Measurements from ENCODE around the gene SERPINA12. TPM values are rescaled to one million over a fixed set of nuclear protein-coding genes. Genes with fewer than 3 reads are reported as not detected.

Gene SERPINA12
- total RNA-seq, 2 experiments from 2014 or later, result not detected

DNA sequence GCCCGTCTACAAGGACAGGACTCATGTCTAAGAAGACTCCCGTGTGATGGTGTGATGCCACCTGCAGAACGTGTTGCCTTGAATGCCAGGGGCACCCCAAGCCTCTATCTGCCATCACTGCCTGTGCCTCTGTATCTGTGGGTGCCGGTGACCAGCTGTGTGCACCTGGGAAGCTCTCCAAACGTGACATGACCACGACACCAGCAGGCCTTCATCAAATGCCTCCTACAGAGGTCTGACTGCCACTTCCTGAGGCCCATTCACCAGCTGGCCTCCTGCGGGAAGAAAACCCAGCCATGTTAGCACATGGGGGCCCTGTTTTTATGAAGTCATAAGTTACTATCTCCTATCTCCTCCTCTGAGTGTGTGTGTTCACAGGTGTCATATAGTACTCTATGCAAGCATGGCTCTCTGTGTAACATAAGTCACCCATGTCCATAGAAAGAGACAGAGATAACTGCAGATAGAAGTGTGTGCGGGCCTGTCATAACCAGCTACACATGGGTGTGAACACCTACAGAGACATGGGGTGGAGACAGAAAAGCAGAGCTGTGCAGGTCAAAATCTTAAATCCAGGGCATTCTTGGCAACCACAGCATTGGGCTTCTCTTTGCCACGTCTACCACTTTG is 33.7 kb upstream of the SERPINA12 start:
- H3K4me1 Mint-ChIP-seq, result no peaks in the 10 kb centered on the region
- POLR2A ChIA-PET, result no interaction called here
- H3K4me3 Mint-ChIP-seq, result no peak overlapping the region
- no peaks in the 10 kb centered on the region for H3K9me3 Mint-ChIP-seq
- ATAC-seq (ENCODE audit: low read depth), result no peak
- H3K27ac Mint-ChIP-seq, result no peak overlapping the region
- DNase-seq, result no peak
- no peaks in the 10 kb centered on the region for H3K36me3 Mint-ChIP-seq
- no peaks in the 10 kb centered on the region for H3K27me3 Mint-ChIP-seq

- no peak overlapping the region for H3K4me3 Mint-ChIP-seq
- H3K9me3 Mint-ChIP-seq, result no peaks in the 10 kb centered on the region
- ATAC-seq (ENCODE audit: low read depth) (no peak), DNase-seq (no peak)
- POLR2A ChIA-PET, result no interaction called here
- H3K36me3 Mint-ChIP-seq, result no peaks in the 10 kb centered on the region
- H3K4me1 Mint-ChIP-seq, result no peaks in the 10 kb centered on the region
- no peaks in the 10 kb centered on the region for H3K27me3 Mint-ChIP-seq
- no peak overlapping the region for H3K27ac Mint-ChIP-seq
Measured at GRCh38 chr14:94542111-94542810, 33.0 kb upstream of the SERPINA12 start.

GRCh38 chr14:94541234-94541975 is 32.1 kb upstream of the SERPINA12 start:
- Mint-ChIP-seq H3K4me1 (no peaks in the 10 kb centered on the region), H3K27me3 (no peaks in the 10 kb centered on the region), H3K27ac (no peak overlapping the region), H3K4me3 (no peak overlapping the region), H3K36me3 (no peaks in the 10 kb centered on the region), H3K9me3 (no peaks in the 10 kb centered on the region)
- DNase-seq (no peak), ATAC-seq (ENCODE audit: low read depth) (no peak)
- POLR2A ChIA-PET, result no interaction called here

- Mint-ChIP-seq H3K27me3 (no peaks in the 10 kb centered on the region), H3K4me3 (no peak overlapping the region), H3K4me1 (no peaks in the 10 kb centered on the region), H3K9me3 (no peaks in the 10 kb centered on the region), H3K36me3 (no peaks in the 10 kb centered on the region), H3K27ac (no peak overlapping the region)
- ATAC-seq (ENCODE audit: low read depth) (no peak), DNase-seq (no peak)
- POLR2A ChIA-PET, result no interaction called here
Measured at GRCh38 chr14:94540031-94540794, 30.9 kb upstream of the SERPINA12 start.

- H3K36me3 Mint-ChIP-seq, result no peaks in the 10 kb centered on the region
- DNase-seq (no peak), ATAC-seq (ENCODE audit: low read depth) (no peak)
- POLR2A ChIA-PET, result no interaction called here
- no peaks in the 10 kb centered on the region for H3K4me1 Mint-ChIP-seq
- H3K4me3 Mint-ChIP-seq, result no peak overlapping the region
- H3K9me3 Mint-ChIP-seq, result no peaks in the 10 kb centered on the region
- no peaks in the 10 kb centered on the region for H3K27me3 Mint-ChIP-seq
- no peak overlapping the region for H3K27ac Mint-ChIP-seq
Measured at GRCh38 chr14:94539181-94539580, 29.9 kb upstream of the SERPINA12 start.

DNA sequence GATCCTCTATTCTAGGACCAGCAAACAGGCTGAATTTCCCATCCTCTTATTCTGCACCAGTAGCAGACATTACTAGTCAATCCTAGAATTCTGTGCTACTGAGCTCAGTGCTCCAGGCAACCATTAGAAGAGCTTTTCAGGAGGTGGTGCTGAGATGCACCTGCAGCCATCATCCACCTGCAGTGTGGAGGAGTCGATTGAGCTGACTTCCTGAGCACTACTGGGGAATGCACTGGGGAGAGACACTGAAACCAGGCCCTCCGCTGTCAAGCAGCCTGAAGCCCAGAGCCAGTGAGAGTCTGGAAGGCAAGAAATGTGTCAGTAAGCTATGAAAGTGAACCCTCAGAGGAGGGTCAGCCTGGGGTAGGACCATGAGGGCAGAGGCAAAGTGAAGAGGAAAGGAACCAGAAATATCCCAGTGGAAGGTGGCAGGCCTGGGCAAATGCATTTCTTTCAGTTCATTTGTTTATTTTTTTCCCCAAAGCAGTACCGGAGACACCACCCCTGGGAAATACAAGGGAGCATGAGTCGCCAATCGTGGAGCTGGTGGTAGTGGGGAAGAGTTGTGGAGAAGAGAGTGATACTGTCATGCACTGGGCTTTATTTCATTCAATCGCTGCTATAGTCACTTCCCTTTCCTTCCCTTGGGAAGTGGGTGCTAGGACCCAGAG is 28.9 kb upstream of the SERPINA12 start:
- DNase-seq (no peak), ATAC-seq (ENCODE audit: low read depth) (no peak)
- Mint-ChIP-seq H3K4me3 (no peak overlapping the region), H3K36me3 (no peaks in the 10 kb centered on the region), H3K27ac (no peak overlapping the region), H3K27me3 (no peaks in the 10 kb centered on the region), H3K4me1 (no peaks in the 10 kb centered on the region), H3K9me3 (peaks cover 1% of the 10 kb centered on the region)
- POLR2A ChIA-PET, result no interaction called here

DNA sequence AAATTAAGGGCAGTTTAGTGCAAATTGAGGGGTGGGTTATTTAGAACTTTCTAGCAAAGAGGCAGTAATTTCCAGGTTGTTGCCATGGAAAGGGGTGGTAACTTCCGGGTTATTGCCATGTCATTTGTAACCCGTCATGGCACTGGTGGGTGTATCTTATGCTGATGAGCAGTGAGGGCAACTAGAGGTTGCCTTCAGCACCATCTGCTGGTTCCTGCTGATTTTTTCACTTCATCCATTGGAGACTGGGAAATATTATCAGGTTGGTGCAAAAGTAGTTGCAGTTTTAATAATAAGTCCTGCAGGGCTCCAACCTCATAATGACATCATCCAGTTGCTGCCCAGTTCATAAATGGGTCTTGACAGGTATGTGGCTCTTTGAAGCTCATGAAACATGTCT is 27.6 kb upstream of the SERPINA12 start:
- ATAC-seq (ENCODE audit: low read depth) (no peak), DNase-seq (no peak)
- Mint-ChIP-seq H3K4me1 (no peaks in the 10 kb centered on the region), H3K36me3 (no peaks in the 10 kb centered on the region), H3K27me3 (no peaks in the 10 kb centered on the region), H3K27ac (no peak overlapping the region), H3K4me3 (no peak overlapping the region), H3K9me3 (peaks cover 1% of the 10 kb centered on the region)
- POLR2A ChIA-PET, result no interaction called here

GRCh38 chr14:94535506-94535905 is 26.2 kb upstream of the SERPINA12 start:
- no peaks in the 10 kb centered on the region for H3K4me1 Mint-ChIP-seq
- H3K27me3 Mint-ChIP-seq, result no peaks in the 10 kb centered on the region
- peaks cover 1% of the 10 kb centered on the region for H3K9me3 Mint-ChIP-seq
- no peak overlapping the region for H3K4me3 Mint-ChIP-seq
- no peaks in the 10 kb centered on the region for H3K36me3 Mint-ChIP-seq
- no peak overlapping the region for H3K27ac Mint-ChIP-seq
- no peak for DNase-seq
- POLR2A ChIA-PET, result no interaction called here
- no peak for ATAC-seq (ENCODE audit: low read depth)

GRCh38 chr14:94532447-94532846 is 23.2 kb upstream of the SERPINA12 start:
- Mint-ChIP-seq H3K4me3 (no peak overlapping the region), H3K27me3 (no peaks in the 10 kb centered on the region), H3K4me1 (no peaks in the 10 kb centered on the region), H3K36me3 (no peaks in the 10 kb centered on the region), H3K27ac (no peak overlapping the region), H3K9me3 (peaks cover 1% of the 10 kb centered on the region)
- POLR2A ChIA-PET, result no interaction called here
- ATAC-seq (ENCODE audit: low read depth) (no peak), DNase-seq (no peak)

DNA sequence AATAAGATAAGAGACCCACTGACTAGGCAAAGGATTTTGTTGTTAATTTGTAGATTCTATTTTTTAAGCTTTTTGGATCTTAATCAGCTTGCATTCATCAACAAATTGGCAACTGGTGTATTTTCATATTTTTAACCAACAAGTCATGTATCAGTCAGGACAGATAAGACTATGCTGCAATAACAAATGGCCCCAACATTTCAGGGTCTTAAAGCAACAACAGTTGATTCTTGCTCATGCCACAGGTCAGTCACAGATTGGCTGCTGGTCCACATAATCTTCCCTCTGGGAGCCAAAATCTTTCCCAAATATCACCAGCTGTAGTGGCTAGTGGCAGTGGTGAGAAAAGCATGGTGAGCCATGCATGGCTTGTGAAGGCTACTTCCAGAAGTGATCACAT is 21.9 kb upstream of the SERPINA12 start:
- Mint-ChIP-seq H3K9me3 (peaks cover 1% of the 10 kb centered on the region), H3K4me3 (no peak overlapping the region), H3K36me3 (no peaks in the 10 kb centered on the region), H3K27ac (no peak overlapping the region), H3K27me3 (peaks cover under 1% of the 10 kb centered on the region), H3K4me1 (no peaks in the 10 kb centered on the region)
- POLR2A ChIA-PET, result no interaction called here
- DNase-seq (no peak), ATAC-seq (ENCODE audit: low read depth) (no peak)

DNA sequence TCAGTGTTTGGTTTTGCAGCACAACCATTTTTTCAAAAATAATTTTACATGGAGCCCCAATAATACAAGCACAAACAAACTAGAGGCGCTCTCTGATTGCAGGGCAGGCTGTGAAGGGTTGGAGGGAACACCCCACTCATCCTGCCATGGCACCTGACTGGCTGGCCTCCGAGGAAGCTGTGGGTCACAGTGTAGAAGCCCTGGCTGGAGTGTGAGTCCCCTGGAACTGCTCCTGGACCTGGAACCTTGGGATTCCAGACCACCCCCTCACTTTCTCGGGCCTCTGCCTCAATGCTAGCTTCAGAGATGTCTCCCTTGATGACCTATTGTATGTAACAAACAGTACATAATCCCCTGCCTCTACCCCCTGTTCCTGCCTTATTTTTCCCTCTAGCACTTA is 14.8 kb upstream of the SERPINA12 start:
- peaks cover 6% of the 10 kb centered on the region for H3K27me3 Mint-ChIP-seq
- H3K27ac Mint-ChIP-seq, result no peak overlapping the region
- H3K4me3 Mint-ChIP-seq, result no peak overlapping the region
- ATAC-seq (ENCODE audit: low read depth) (no peak), DNase-seq (no peak)
- no peaks in the 10 kb centered on the region for H3K36me3 Mint-ChIP-seq
- no peaks in the 10 kb centered on the region for H3K4me1 Mint-ChIP-seq
- peaks cover 9% of the 10 kb centered on the region for H3K9me3 Mint-ChIP-seq
- POLR2A ChIA-PET, result no interaction called here

- ATAC-seq (ENCODE audit: low read depth) (no peak), DNase-seq (no peak)
- Mint-ChIP-seq H3K27ac (no peak overlapping the region), H3K36me3 (no peaks in the 10 kb centered on the region), H3K27me3 (peaks cover 6% of the 10 kb centered on the region), H3K4me3 (no peak overlapping the region), H3K9me3 (peaks cover 13% of the 10 kb centered on the region), H3K4me1 (no peaks in the 10 kb centered on the region)
- POLR2A ChIA-PET, result no interaction called here
Measured at GRCh38 chr14:94523265-94523664, 14.0 kb upstream of the SERPINA12 start.

DNA sequence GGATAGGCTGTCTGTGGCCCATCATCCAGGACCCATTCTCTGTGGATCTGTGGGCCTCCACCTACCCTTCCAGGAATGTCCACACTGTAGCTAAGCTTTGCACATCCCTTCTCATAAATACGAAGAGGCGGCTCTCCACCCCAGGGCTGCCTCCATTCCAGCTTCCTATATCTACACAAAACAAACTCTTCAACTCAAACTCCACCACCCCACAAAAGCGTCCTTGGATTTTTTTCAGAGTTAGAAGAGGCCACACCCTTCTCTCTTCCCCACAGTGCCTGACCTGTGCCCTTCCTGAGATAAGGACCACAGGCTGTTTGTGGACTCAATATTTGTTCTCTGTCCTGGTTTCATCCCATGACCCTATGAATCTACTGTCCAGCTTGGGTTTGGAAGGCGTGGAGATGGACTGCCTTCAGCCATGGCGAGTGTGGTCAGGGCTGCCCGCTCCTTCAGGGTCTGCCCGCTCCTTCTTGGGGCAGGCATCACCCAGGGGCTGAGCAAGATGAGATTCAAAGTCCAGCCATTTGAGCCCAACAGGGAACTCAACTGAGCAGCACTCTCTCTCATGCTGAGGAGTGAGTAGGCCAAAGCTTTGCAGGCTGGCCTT is 13.0 kb upstream of the SERPINA12 start:
- no peak for DNase-seq
- Mint-ChIP-seq H3K27me3 (peaks cover 6% of the 10 kb centered on the region), H3K4me1 (no peaks in the 10 kb centered on the region), H3K4me3 (no peak overlapping the region), H3K9me3 (peaks cover 13% of the 10 kb centered on the region), H3K36me3 (no peaks in the 10 kb centered on the region), H3K27ac (no peak overlapping the region)
- POLR2A ChIA-PET, result no interaction called here
- ATAC-seq (ENCODE audit: low read depth), result no peak

Data from activated naive CD8-positive, alpha-beta T cell treated with anti-CD3 and anti-CD28 coated beads, Interleukin-2, amount 10 ng/mL, durations not matched to agents 7 days and 5 days (primary cell).